GM23338 (cell line): ENCODE results near the gene CHTF8. TPM values are rescaled to one million over a fixed set of nuclear protein-coding genes. Genes with fewer than 3 reads are reported as not detected.
A peak's percentile ranks its signal among the peaks of the same experiment; 100 is the strongest.

Experiments
- ATAC-seq: fragments of 200-7000 bp; cut with Tn5 transposase; 3 replicates; pipeline ENCODE4 v1.9.1; 2020
- DNase-seq: peaks from one replicate; pipeline ENCODE4 v3.0.0-alpha.2; 2015; ENCODE audit warnings: low spot score
- H2AFZ ChIP-seq: fragments of 200-600 bp; sonication (generic); 2 replicates; pipeline ENCODE4 v1.8.0; 2016; ENCODE audit warnings: antibody characterized with exemption, mild to moderate bottlenecking, moderate library complexity
- H3F3A ChIP-seq: fragments of 200-600 bp; sonication (generic); replicated peaks from 2 replicates; pipeline ENCODE4 v1.8.0; 2017; ENCODE audit warnings: antibody characterized with exemption, mixed run types, low read depth
- H3K27ac ChIP-seq: fragments of 200-600 bp; sonication (generic); 2 replicates; pipeline ENCODE4 v1.6.1; 2016; ENCODE audit warnings: low read depth
- H3K27me3 ChIP-seq: fragments of 200-600 bp; sonication (generic); 2 replicates; pipeline ENCODE4 v1.8.0; 2016; ENCODE audit warnings: mild to moderate bottlenecking, mixed run types, moderate library complexity; ENCODE audit not compliant: insufficient read depth
- H3K36me3 ChIP-seq: fragments of 200-600 bp; sonication (generic); 2 replicates; pipeline ENCODE4 v1.8.0; 2016; ENCODE audit warnings: mild to moderate bottlenecking; ENCODE audit not compliant: insufficient read depth
- H3K4me1 ChIP-seq: fragments of 200-600 bp; sonication (generic); 2 replicates; pipeline ENCODE4 v1.8.0; 2016; ENCODE audit warnings: mild to moderate bottlenecking, moderate library complexity; ENCODE audit not compliant: insufficient read depth
- H3K4me2 ChIP-seq: fragments of 200-600 bp; sonication (generic); 2 replicates; pipeline ENCODE4 v1.7.1; 2017; ENCODE audit warnings: mixed run types
- H3K4me3 ChIP-seq: fragments of 200-600 bp; sonication (generic); 2 replicates; pipeline ENCODE4 v1.6.1; 2016; ENCODE audit warnings: mixed run types
- H3K79me2 ChIP-seq: fragments of 200-600 bp; sonication (generic); replicated peaks from 2 replicates; pipeline ENCODE4 v1.8.0; 2017; ENCODE audit warnings: mild to moderate bottlenecking; ENCODE audit not compliant: insufficient read depth
- H3K9me2 ChIP-seq: fragments of 200-600 bp; sonication (generic); 2 replicates; pipeline ENCODE4 v1.8.0; 2017; ENCODE audit not compliant: insufficient read depth
- H4K20me1 ChIP-seq: fragments of 200-600 bp; sonication (generic); replicated peaks from 2 replicates; pipeline ENCODE4 v1.8.0; 2017; ENCODE audit warnings: mild to moderate bottlenecking; ENCODE audit not compliant: insufficient read depth
- H3K27ac Mint-ChIP-seq: 2 replicates; pipeline ENCODE4 v1.8.0; 2020; ENCODE audit warnings: inconsistent platforms, mild to moderate bottlenecking, moderate library complexity, mixed read lengths
- H3K27me3 Mint-ChIP-seq: 3 replicates; pipeline ENCODE4 v1.8.0; 2022; ENCODE audit warnings: low read depth, mild to moderate bottlenecking, moderate library complexity, mixed read lengths, inconsistent platforms; ENCODE audit not compliant: insufficient read depth, poor library complexity
- H3K36me3 Mint-ChIP-seq: 3 replicates; pipeline ENCODE4 v1.8.0; 2021; ENCODE audit warnings: low read depth, mild to moderate bottlenecking, inconsistent platforms, moderate library complexity, mixed read lengths
- H3K4me1 Mint-ChIP-seq: 3 replicates; pipeline ENCODE4 v1.8.0; 2020; ENCODE audit warnings: mild to moderate bottlenecking, inconsistent platforms, mixed read lengths
- H3K4me3 Mint-ChIP-seq: 3 replicates; pipeline ENCODE4 v1.8.0; 2021; ENCODE audit warnings: moderate library complexity, mild to moderate bottlenecking, inconsistent platforms, mixed read lengths
- H3K9me3 Mint-ChIP-seq: 3 replicates; pipeline ENCODE4 v1.8.0; 2020; ENCODE audit warnings: moderate library complexity, mild to moderate bottlenecking, inconsistent platforms, mixed read lengths
- CREB1 ChIP-seq: fragments of 250-450 bp; sonication (Bioruptor Pico); IDR thresholded peaks from 2 replicates; pipeline ENCODE4 v1.5.0; 2020; ENCODE audit warnings: low read depth, mild to moderate bottlenecking, moderate library complexity
- EZH2 ChIP-seq: fragments of 200-600 bp; sonication (generic); IDR thresholded peaks from one replicate; pipeline ENCODE4 v1.8.0; 2017; ENCODE audit warnings: antibody characterized with exemption, mild to moderate bottlenecking, low read depth; ENCODE audit not compliant: unreplicated experiment
- JUNB ChIP-seq: IDR thresholded peaks from one replicate; pipeline ENCODE4 v1.6.1; 2016; ENCODE audit warnings: antibody characterized with exemption; ENCODE audit not compliant: unreplicated experiment
- NANOG ChIP-seq: IDR thresholded peaks from 2 replicates; pipeline ENCODE4 v1.6.1; 2016; ENCODE audit warnings: antibody characterized with exemption, borderline replicate concordance
- POLR2AphosphoS5 ChIP-seq: IDR thresholded peaks from 2 replicates; pipeline ENCODE4 v1.6.1; 2016; ENCODE audit warnings: antibody characterized with exemption, low read depth
- STAT1 ChIP-seq: IDR thresholded peaks from one replicate; pipeline ENCODE4 v1.6.1; 2016; ENCODE audit warnings: antibody characterized with exemption; ENCODE audit not compliant: unreplicated experiment
- ZNF114 ChIP-seq: fragments of 250-450 bp; sonication (Bioruptor Pico); IDR thresholded peaks from 2 replicates; pipeline ENCODE4 v1.5.0; 2020; ENCODE audit warnings: mild to moderate bottlenecking, moderate library complexity
- polyA plus RNA-seq: library from polyadenylated mRNA; unstranded; fragments of >200 nt; fragmentation: Nextera tagmentation; extraction: Ambion mirVana; gene quantifications from 2 replicates; pipeline ENCODE4 v1.2.1, GENCODE V29; 2016
- total RNA-seq: library from RNA; depleted of rRNA; stranded (reverse); fragments of >200 nt; shearing (Covaris generic); gene quantifications from 2 replicates; pipeline ENCODE4 v1.2.3, GENCODE V29; 2014
- TF ChIP-seq, protein P1 (sequence below): IDR thresholded peaks from one replicate; pipeline ENCODE4 v1.6.1; 2018; ENCODE audit warnings: antibody characterized with exemption; ENCODE audit not compliant: unreplicated experiment
- TF ChIP-seq, protein P2 (sequence below): IDR thresholded peaks from 2 replicates; pipeline ENCODE4 v1.6.1; 2016; ENCODE audit warnings: antibody characterized with exemption
- TF ChIP-seq, protein P3 (sequence below), 2 experiments: fragments of 200-600 bp in 1 of 2; sonication (generic) in 1 of 2; conservative IDR thresholded peaks; 2 replicates each; pipeline versions ENCODE4 v1.5.1 to v1.6.1; 2016 to 2017; ENCODE audit warnings: antibody characterized with exemption in 2 of 2, low read depth in 2 of 2, mild to moderate bottlenecking in 2 of 2, moderate library complexity in 1 of 2

The CHTF8 gene
- total and polyA plus RNA-seq, 2 experiments from 2014 or later, result 24.4 to 155 TPM

DNA sequence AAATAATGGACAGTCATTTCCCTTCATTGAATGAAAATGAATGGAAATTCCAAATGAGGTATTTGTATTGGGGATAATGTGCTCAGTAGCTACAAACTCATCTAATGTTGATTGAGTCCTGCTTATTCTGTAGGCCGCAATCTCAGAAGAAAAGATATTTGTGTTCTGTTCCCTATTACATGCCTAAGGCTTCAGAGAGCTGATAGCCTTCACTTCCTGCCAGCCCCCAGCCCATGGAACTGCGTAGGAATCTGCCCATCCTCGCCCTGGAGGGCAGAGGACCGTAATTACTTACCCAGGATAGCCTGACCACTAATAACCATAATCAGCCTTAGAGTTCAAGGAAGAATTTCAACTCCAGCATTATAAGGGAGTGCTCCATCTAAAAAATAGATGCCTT is 36.7 kb upstream of the CHTF8 start:
- H3K79me2 ChIP-seq, result no peaks in the 10 kb centered on the region
- no peak overlapping the region for H3K4me2 ChIP-seq
- peaks cover 32% of the 10 kb centered on the region for H3K36me3 ChIP-seq
- Mint-ChIP-seq H3K27me3 (peaks cover 2% of the 10 kb centered on the region), H3K4me3 (no peak overlapping the region), H3K27ac (no peak overlapping the region), H3K36me3 (peaks cover 58% of the 10 kb centered on the region), H3K9me3 (no peaks in the 10 kb centered on the region), H3K4me1 (peaks cover 13% of the 10 kb centered on the region; the same call in 2 of the 3 replicates)
- no peak overlapping the region for H2AFZ ChIP-seq
- no peak overlapping the region for H3K4me3 ChIP-seq
- H3K4me1 ChIP-seq, result no peaks in the 10 kb centered on the region
- no peaks in the 10 kb centered on the region for H3K27me3 ChIP-seq
- ATAC-seq (no peak), DNase-seq (no peak)
- TF ChIP-seq CREB1 (CRISPR knock-in tag) (no peak), STAT1 (no peak), POLR2AphosphoS5 (no peak), ZNF114 (CRISPR knock-in tag) (no peak), NANOG (no peak), EZH2 (no peak), JUNB (no peak)
- TF ChIP-seq, protein P1, sequence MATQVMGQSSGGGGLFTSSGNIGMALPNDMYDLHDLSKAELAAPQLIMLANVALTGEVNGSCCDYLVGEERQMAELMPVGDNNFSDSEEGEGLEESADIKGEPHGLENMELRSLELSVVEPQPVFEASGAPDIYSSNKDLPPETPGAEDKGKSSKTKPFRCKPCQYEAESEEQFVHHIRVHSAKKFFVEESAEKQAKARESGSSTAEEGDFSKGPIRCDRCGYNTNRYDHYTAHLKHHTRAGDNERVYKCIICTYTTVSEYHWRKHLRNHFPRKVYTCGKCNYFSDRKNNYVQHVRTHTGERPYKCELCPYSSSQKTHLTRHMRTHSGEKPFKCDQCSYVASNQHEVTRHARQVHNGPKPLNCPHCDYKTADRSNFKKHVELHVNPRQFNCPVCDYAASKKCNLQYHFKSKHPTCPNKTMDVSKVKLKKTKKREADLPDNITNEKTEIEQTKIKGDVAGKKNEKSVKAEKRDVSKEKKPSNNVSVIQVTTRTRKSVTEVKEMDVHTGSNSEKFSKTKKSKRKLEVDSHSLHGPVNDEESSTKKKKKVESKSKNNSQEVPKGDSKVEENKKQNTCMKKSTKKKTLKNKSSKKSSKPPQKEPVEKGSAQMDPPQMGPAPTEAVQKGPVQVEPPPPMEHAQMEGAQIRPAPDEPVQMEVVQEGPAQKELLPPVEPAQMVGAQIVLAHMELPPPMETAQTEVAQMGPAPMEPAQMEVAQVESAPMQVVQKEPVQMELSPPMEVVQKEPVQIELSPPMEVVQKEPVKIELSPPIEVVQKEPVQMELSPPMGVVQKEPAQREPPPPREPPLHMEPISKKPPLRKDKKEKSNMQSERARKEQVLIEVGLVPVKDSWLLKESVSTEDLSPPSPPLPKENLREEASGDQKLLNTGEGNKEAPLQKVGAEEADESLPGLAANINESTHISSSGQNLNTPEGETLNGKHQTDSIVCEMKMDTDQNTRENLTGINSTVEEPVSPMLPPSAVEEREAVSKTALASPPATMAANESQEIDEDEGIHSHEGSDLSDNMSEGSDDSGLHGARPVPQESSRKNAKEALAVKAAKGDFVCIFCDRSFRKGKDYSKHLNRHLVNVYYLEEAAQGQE, result no peak
- TF ChIP-seq, protein P2, sequence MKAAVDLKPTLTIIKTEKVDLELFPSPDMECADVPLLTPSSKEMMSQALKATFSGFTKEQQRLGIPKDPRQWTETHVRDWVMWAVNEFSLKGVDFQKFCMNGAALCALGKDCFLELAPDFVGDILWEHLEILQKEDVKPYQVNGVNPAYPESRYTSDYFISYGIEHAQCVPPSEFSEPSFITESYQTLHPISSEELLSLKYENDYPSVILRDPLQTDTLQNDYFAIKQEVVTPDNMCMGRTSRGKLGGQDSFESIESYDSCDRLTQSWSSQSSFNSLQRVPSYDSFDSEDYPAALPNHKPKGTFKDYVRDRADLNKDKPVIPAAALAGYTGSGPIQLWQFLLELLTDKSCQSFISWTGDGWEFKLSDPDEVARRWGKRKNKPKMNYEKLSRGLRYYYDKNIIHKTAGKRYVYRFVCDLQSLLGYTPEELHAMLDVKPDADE, result no peak
- TF ChIP-seq, protein P3, sequence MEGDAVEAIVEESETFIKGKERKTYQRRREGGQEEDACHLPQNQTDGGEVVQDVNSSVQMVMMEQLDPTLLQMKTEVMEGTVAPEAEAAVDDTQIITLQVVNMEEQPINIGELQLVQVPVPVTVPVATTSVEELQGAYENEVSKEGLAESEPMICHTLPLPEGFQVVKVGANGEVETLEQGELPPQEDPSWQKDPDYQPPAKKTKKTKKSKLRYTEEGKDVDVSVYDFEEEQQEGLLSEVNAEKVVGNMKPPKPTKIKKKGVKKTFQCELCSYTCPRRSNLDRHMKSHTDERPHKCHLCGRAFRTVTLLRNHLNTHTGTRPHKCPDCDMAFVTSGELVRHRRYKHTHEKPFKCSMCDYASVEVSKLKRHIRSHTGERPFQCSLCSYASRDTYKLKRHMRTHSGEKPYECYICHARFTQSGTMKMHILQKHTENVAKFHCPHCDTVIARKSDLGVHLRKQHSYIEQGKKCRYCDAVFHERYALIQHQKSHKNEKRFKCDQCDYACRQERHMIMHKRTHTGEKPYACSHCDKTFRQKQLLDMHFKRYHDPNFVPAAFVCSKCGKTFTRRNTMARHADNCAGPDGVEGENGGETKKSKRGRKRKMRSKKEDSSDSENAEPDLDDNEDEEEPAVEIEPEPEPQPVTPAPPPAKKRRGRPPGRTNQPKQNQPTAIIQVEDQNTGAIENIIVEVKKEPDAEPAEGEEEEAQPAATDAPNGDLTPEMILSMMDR (conservative IDR thresholded peaks at IDR 0.05; ENCODE audit: low read depth in 2 of 2), result no peak
- H3K9me2 ChIP-seq, result no peaks in the 10 kb centered on the region
- H3K27ac ChIP-seq, result peak overlapping the region; percentile 60
- 0 out of 2 replicates have a peak, but pooled peaks cover 6% of the 10 kb centered on the region for H3F3A ChIP-seq
- peaks cover 15% of the 10 kb centered on the region for H4K20me1 ChIP-seq
